HUDEP-2 (cell line): ENCODE data around the gene PTPRN2.

ENCODE experiments used
- DNase-seq, 76 experiments: peaks; one replicate each; lab custom pipeline; 2025; ENCODE audit not compliant: unreplicated experiment in 76 of 76; lab: John Stamatoyannopoulos, UW

Gene PTPRN2

DNA sequence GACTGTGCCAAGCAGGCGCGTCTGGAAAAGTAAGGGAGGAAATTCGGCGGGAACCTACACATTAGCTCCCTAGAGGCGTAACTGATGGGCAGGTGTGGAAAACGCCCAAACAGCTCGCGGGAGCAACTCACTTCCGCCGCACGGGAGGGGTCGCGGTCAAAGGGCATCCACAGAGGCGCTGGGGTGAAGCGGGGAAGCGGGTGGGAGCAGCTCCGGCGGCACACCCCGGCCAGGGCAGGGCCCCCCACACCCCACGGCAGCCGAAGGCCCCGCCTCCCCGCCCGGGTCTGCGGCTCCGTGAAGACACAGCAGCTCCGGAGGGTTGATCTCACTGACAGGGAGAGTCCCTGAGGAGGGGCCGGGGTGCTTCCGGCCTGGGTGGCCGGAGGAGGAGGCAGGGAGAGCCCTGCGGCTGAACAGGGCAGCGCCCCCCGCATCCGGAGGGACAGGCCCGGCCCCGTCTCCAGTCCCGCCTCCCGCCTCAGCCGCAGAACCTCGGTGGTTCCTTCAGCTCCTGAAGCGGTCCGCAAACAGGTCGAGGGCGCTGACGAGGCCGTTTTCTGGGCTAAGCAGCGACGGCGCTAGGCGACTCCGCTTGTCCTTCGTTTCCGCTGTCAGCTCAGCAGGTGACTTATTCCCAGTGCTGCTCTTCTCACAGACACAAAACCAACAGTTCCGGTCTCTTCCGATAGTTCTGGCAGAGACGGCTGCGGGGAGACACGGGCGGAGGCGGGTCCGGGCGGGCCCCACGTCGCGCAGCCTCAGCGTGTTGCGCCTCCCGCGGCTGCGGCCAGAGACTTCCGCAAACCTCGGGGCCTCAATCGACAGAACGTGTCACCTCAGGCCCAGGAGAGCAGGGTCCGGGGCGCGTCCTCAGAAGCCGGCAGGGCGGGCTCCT is 974.7 kb downstream of the PTPRN2 start:
- no peak for DNase-seq

DNA sequence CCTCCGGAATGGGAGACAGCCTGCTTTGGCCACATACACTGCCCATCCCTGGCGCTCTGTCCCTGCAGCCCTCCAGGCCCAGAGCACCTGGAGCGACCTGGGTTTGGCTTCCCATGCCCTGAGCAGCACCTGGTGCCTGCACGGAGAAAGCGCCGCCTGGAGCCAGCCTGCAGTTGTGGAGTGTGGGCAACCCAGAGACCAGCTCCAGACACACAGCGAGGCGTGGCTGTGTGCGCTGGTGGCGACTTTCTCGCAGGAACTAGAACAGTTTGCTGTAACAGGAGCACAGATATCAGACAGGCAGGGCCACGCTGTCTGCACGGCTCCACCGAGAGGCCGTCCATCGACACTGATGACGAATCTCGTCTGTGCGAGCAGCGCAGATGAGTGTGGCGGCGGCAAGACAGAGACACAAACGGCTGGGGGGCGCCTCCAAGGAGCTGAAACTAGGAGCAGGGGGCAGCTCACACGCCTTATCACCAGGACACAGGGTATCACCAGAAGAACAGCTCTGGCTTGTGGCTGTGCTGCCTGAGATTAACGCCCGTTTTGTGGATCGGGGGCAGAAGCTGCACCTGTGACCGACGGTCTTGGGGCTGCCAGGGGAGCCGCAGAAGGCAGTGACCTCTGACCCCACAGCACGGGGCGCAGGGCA is 975.5 kb downstream of the PTPRN2 start:
- no peak for DNase-seq

GRCh38 chr7:157611341-157611740 is 976.3 kb downstream of the PTPRN2 start:
- DNase-seq: no peak

DNA sequence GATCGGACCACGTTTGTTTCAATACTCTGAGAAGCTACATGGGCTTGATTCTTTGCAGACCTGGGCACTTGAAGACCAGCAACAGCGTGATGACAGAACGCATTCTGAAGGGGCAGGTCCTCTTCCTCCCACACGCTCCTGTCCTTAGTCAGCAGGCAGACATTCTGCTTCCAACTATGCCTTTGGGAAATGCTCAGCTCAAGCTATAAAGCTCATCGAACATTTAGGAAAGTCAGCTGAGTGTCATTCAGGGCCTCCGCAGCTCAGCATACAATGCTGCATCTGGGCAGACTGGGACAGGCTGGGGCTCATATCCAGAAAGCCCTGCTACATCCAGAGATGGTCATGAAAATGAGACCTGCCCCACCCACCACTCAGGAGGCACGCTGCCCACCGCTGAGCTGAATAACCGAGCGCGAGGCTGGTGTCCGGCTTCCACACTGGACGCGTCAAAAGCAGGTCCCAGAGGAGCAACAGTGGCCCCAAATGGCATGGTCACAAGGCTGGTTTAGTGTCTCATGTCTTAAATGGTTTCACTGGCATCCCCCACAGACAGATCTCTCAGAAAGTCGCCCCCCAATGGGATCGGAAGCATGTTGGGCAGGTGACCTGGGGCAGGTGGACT is 976.8 kb downstream of the PTPRN2 start:
- DNase-seq: no peak

- DNase-seq: no peak
Measured at GRCh38 chr7:157609932-157610640, 977.5 kb downstream of the PTPRN2 start.

DNA sequence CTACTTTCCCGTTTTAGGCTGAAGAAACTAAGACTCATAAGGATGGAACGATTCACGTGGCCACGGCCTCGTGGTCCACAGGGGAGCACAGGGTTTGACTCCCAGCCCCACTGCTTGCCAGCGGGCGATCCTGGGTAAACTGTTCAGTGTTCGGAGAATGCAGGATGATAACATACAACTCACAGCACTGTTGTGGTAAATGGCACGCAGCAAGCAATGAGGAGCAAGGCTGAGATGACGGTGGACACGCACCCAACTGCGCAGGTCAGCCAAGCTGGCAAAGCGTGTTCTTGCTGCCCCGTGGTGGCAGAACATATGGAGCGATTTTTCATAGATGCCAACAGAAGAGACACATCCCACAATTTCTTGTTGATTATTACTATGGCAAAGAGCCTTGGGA is 978.1 kb downstream of the PTPRN2 start:
- DNase-seq: no peak

DNA sequence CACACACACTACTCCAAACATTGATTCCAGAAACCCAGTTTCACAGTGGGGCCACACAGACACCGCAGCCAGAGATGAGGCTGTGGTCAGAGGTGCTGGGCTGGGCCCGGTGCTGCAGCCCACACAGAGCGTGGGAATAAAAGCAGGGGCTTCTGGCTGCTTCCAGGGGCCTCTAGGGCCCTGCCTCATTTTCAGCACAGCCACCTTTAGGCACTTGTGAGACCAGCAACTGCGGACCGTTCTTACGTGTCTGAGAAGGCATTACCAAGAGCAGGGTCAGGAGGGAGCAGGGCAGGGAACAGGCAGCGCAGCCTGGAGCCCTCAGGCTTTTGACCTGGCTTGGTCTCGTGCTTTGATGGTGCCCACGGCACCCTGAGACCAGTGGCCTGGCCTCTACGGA is 980.4 kb downstream of the PTPRN2 start:
- DNase-seq: no peak

DNA sequence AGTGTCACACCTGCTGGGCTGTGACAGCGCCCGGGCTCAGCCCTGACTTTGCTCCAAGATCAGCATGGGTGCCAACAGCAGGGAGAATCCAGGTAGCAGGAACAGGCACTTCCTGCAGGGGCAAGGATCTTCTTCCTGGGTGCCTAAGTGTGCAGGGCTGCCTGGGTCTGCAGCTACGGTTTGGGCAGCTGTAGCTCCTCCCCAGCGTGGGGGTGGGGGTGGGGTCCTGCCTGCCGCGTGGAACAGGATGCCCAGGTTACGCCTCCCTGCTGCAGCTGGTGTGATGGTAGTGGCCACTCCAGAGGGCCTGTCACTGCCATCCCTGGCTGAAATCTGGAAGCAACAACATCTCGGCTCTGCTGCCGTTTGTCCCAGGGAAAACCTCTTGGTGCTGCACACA is 981.5 kb downstream of the PTPRN2 start:
- DNase-seq: no peak

DNA sequence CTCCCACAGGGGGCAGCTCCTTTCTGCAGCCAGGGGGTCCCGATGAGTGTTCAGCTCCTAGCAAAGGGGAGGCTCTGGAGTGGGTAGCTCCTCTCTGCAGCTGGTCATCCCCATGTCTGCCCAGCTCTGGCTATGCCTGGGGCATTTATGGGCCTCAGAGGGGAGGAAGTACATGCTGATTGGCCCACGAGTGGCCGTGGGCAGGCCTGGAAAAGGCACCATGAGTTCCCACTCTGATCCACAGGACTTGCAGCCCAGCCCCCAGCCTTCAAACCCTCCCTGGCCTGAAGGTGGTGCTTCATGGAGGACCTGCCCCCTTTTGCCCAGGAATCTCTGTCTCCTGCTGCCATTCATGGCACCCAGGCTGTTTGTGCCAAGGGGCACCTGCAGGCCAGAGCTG is 982.0 kb downstream of the PTPRN2 start:
- no peak for DNase-seq

DNA sequence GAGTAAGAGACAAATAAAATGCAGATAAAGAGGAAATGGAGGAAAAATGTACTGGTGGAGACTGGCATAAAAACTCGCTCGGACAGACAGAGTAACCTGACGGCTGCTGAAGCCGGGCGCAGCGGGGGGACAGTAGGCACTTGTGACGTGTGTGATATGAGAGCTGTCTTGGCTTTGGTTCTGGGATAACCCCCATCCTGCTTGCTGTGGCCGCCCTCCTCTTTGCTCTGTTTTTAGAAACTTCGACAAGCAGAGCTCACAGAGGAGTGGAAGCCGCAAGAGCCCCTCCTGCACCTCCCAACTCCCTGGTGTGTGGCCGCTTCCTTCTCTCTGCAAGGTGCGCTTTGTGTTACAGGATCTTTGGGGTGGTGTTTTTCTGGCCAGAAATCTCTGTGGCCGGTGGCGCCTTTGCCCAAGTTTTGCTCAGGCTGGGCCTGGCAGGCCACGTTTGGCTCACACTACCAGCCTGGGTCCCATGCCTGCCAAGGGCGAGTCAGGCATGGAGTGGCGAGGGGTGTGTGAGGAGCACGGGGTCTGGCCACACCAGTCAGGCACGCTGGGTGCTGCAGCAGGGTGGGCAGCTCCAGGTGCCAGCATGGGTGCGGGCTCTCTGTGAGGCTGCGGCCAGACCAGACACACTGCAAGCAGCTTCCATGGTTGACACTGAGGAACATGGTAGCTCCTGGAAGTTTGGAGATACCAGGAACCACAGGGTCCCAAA is 982.8 kb downstream of the PTPRN2 start:
- no peak for DNase-seq

DNA sequence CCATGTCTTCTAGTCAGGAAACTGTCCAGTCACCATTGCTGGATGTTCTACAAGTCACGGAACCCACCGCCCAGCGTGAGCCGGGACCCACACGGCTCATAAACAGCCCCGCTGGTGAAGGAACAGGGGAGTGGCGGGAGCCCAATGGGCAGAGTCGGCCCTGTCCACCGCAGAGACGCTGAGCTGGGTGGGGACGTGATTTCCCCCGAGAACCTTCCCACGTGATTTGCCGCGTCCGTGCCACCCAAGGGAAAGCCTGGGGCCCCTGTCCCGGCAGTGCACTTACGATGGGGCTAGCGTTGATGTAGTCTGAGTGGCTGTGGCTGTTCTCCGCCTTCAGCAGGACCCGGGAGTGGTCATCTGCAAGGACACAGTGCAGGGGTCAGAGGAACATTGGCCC is 983.9 kb downstream of the PTPRN2 start:
- no peak for DNase-seq

GRCh38 chr7:157603005-157603404 is 984.6 kb downstream of the PTPRN2 start:
- no peak for DNase-seq

DNA sequence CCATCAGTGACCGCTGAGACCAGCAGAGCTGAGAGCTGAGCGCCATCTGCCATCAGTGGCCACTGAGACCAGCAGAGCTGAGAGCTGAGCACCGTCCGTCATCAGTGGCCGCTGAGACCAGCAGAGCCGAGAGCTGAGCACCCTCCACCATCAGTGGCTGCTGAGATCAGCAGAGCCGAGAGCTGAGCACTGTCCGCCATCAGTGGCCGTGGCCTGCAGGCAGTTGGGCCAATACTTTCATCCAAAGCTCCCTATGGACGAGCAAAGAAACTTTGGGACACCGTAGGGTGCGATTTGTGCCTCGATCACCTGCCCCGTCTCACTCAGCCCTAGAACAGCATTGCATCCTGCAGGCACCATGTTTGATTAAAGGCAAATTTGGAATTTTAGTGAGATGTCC is 985.0 kb downstream of the PTPRN2 start:
- DNase-seq: no peak

DNA sequence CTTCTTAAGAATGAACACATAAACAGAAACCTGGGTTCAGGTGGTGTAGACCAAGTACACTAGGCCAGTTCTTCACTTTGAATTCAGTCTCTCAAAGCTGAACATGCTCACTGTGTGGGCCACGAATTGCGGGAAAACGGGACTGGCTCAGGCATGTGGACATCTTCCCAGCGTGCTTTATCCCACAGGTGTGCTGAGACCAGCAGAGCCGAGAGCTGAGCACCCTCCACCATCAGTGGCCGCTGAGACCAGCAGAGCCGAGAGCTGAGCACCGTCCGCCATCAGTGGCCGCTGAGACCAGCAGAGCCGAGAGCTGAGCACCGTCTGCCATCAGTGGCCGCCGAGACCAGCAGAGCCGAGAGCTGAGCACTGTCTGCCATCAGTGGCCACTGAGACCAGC is 985.5 kb downstream of the PTPRN2 start:
- no peak for DNase-seq

DNA sequence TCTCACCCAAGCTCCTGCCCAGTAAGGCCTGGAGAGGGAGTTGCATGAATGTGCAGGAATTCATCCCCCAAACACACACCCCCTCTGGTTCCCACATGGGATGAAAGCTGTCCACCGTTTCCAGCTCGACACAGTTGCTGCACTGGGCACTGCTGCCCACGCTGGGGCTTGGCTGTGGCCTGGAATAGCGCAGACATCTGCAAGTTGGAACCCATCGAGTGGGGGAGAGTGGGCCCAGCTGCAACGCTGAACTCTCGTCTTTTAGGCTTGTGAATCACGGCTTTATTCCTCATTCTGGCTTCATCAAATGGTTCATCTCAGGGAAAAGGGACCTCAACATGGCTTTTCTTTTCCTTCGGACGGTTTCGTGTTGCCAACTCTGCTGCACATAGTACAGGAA is 986.1 kb downstream of the PTPRN2 start:
- DNase-seq: no peak

- DNase-seq: no peak
Measured at GRCh38 chr7:157599491-157599890, 988.1 kb downstream of the PTPRN2 start.

- no peak for DNase-seq
Measured at GRCh38 chr7:157597562-157597961, 990.1 kb downstream of the PTPRN2 start.

GRCh38 chr7:157596881-157597280 is 990.7 kb downstream of the PTPRN2 start:
- no peak for DNase-seq

DNA sequence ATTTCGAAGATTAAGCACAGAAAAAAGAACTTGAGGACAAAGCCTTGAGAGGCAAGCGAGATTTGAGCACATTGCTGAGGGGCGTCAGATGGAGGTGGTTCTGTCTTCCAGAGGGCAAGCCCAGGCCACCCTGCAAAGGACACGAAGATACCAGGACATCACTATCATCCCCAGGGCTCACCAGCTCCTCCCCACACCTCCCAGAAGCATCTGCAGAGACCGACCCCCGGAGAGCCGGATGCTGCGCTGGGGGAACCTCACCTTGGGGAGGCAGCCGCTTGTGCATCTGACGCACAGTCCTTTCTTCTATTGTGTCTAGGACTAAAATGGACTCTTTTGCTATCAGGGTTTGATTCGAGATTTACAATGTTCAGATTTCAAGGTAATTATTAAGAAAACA is 991.2 kb downstream of the PTPRN2 start:
- DNase-seq: no peak

GRCh38 chr7:157596026-157596425 is 991.6 kb downstream of the PTPRN2 start:
- DNase-seq: no peak
